Chondrocyte (in vitro differentiated cells): ENCODE results near the gene SNRK. TPM values are rescaled to one million over a fixed set of nuclear protein-coding genes. Genes with fewer than 3 reads are reported as not detected.

Experiments used
- DNase-seq: peaks from one replicate; pipeline ENCODE4 v3.0.0; 2021; ENCODE audit warnings: mixed read lengths, low spot score
- H3K27ac Mint-ChIP-seq: one replicate; pipeline ENCODE4 v1.8.0; 2021; ENCODE audit warnings: mild to moderate bottlenecking, moderate library complexity, mixed read lengths; ENCODE audit not compliant: unreplicated experiment
- H3K27me3 Mint-ChIP-seq: 2 replicates; pipeline ENCODE4 v1.8.0; 2021; ENCODE audit warnings: low read depth, mixed read lengths
- H3K36me3 Mint-ChIP-seq: 2 replicates; pipeline ENCODE4 v1.8.0; 2021; ENCODE audit warnings: low read depth, mixed read lengths
- H3K4me1 Mint-ChIP-seq: 2 replicates; pipeline ENCODE4 v1.8.0; 2021; ENCODE audit warnings: low read depth, mild to moderate bottlenecking, mixed read lengths
- H3K4me3 Mint-ChIP-seq: one replicate; pipeline ENCODE4 v1.8.0; 2021; ENCODE audit warnings: mild to moderate bottlenecking, moderate library complexity, mixed read lengths; ENCODE audit not compliant: unreplicated experiment
- H3K9me3 Mint-ChIP-seq: 2 replicates; pipeline ENCODE4 v1.8.0; 2021; ENCODE audit warnings: low read depth, mixed read lengths
- CTCF ChIP-seq: fragments of 200-600 bp; sonication (generic); IDR thresholded peaks from 2 replicates; pipeline ENCODE4 v1.5.0; 2021; ENCODE audit warnings: antibody characterized with exemption, mild to moderate bottlenecking, moderate library complexity
- total RNA-seq: library from RNA; stranded (reverse); gene quantifications from 3 replicates; pipeline ENCODE4 v1.2.1, GENCODE V29; 2021

SNRK gene
- total RNA-seq, 1 donor from 2014 or later = 18.1 TPM

GRCh38 chr3:43378066-43378935 lies 92.0 kb downstream of the SNRK start:
- peak; percentile 77 for TF ChIP-seq CTCF
- no peak overlapping the region for H3K4me3 Mint-ChIP-seq
- no peaks in the 10 kb centered on the region for H3K27me3 Mint-ChIP-seq
- peak overlapping the region; percentile 60 for H3K27ac Mint-ChIP-seq
- H3K36me3 Mint-ChIP-seq = peaks cover 3% of the 10 kb centered on the region
- peaks cover 13% of the 10 kb centered on the region for H3K9me3 Mint-ChIP-seq
- H3K4me1 Mint-ChIP-seq = peaks cover 27% of the 10 kb centered on the region
- DNase-seq = no peak

- H3K27me3 Mint-ChIP-seq = no peaks in the 10 kb centered on the region
- peaks cover 27% of the 10 kb centered on the region for H3K4me1 Mint-ChIP-seq
- DNase-seq = no peak
- peak overlapping the region; percentile 23 for H3K4me3 Mint-ChIP-seq
- peak overlapping the region; percentile 91 for H3K27ac Mint-ChIP-seq
- H3K9me3 Mint-ChIP-seq = peaks cover 13% of the 10 kb centered on the region
- H3K36me3 Mint-ChIP-seq = peaks cover 3% of the 10 kb centered on the region
- no peak for TF ChIP-seq CTCF
Measured at GRCh38 chr3:43379343-43379742, 93.0 kb downstream of the SNRK start.

- Mint-ChIP-seq H3K9me3 (peaks cover 11% of the 10 kb centered on the region), H3K4me3 (no peak overlapping the region), H3K27me3 (no peaks in the 10 kb centered on the region), H3K27ac (no peak overlapping the region), H3K36me3 (peaks cover 7% of the 10 kb centered on the region), H3K4me1 (peaks cover 10% of the 10 kb centered on the region)
- DNase-seq = no peak
- no peak for TF ChIP-seq CTCF
Measured at GRCh38 chr3:43388175-43388574, 101.8 kb downstream of the SNRK start.

GRCh38 chr3:43388915-43389314 lies 102.6 kb downstream of the SNRK start:
- Mint-ChIP-seq H3K4me1 (peaks cover 16% of the 10 kb centered on the region), H3K27me3 (no peaks in the 10 kb centered on the region), H3K4me3 (no peak overlapping the region), H3K9me3 (peaks cover 11% of the 10 kb centered on the region), H3K27ac (no peak overlapping the region), H3K36me3 (peaks cover 7% of the 10 kb centered on the region)
- no peak for TF ChIP-seq CTCF
- DNase-seq = no peak

GRCh38 chr3:43389388-43390254 lies 103.3 kb downstream of the SNRK start:
- no peak for TF ChIP-seq CTCF
- no peaks in the 10 kb centered on the region for H3K27me3 Mint-ChIP-seq
- H3K27ac Mint-ChIP-seq = peak overlapping the region; percentile 62
- H3K36me3 Mint-ChIP-seq = peaks cover 7% of the 10 kb centered on the region
- H3K4me1 Mint-ChIP-seq = peaks cover 24% of the 10 kb centered on the region
- H3K4me3 Mint-ChIP-seq = no peak overlapping the region
- peaks cover 10% of the 10 kb centered on the region for H3K9me3 Mint-ChIP-seq
- DNase-seq = no peak
